MM.1S (cell line): ENCODE data around the gene RERE.

ENCODE experiments used
- CTCF ChIP-seq: fragments of 300-600 bp; sonication (generic); IDR thresholded peaks from 2 replicates; pipeline ENCODE4 v1.5.1; 2016; ENCODE audit warnings: antibody characterized with exemption, low read length, mixed read lengths
- EZH2 ChIP-seq: fragments of 300-600 bp; sonication (generic); optimal IDR thresholded peaks from 2 replicates; pipeline ENCODE3; 2017; ENCODE audit warnings: low read depth, mild to moderate bottlenecking, antibody characterized with exemption, low read length, mixed read lengths
- EZH2phosphoT487 ChIP-seq: fragments of 300-600 bp; sonication (generic); IDR thresholded peaks from 2 replicates; pipeline ENCODE4 v1.6.1; 2018; ENCODE audit warnings: antibody characterized with exemption, low read length

- no peak for TF ChIP-seq CTCF
- no peak for TF ChIP-seq EZH2phosphoT487
- no peak for TF ChIP-seq EZH2
These were observed 433.4 kb downstream of the RERE start for GRCh38 chr1:8384088-8384487.
